GM19239 (cell line): ENCODE measurements around the gene CNOT6.

Experiments
- DNase-seq: peaks from one replicate; pipeline ENCODE4 v3.0.0; 2011; ENCODE audit warnings: low spot score; ENCODE audit not compliant: insufficient read length
- FAIRE-seq: peaks from 2 replicates; lab custom pipeline; 2011; peaks lifted over from hg19 to GRCh38; lab: Jason Lieb, UNC

The CNOT6 gene

GRCh38 chr5:180609817-180610550 lies 115.8 kb downstream of the CNOT6 start:
- FAIRE-seq (no peak), DNase-seq (no peak)

DNA sequence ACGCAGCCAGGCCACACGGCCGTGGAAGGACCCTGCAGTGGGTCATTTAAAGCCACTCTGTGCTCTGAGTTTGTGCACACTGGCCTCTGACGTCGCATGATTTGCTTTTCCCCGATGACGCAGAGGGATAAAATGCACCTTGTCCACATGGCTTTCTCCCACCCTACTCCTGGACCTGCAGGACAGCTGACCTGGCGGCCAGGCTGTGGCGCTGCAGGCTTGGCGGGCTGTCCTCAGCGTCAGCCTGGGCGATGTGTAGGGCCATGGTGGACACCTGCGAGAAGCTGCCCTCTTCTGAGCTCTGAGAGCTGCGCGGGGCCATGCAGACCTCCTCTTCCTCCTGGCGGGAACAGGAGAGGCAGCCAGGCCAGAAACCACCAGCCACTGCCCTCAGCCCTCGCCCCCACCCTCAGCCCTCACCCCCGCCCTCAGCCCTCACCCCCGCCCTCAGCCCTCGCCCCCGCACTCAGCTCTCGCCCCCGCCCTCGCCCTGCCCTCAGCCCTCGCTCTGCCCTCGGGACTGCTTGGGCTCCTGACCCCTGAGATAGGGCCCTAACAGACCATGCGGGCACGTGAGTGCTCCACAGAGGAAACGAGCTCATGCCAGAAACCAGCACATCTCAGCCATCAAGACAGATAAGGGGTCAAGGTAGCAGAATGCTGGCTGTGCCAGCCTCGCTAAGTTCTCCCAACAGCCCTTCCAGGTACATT lies 117.1 kb downstream of the CNOT6 start:
- DNase-seq (no peak), FAIRE-seq (no peak)

- no peak for FAIRE-seq
These were observed 118.5 kb downstream of the CNOT6 start for GRCh38 chr5:180612683-180613082.

GRCh38 chr5:180613188-180613813 lies 119.1 kb downstream of the CNOT6 start:
- DNase-seq, result no peak
- no peak for FAIRE-seq

More at GRCh38 chr5:180612683-180613082, 118.5 kb downstream of the CNOT6 start:
- no peak for DNase-seq

GRCh38 chr5:180613814-180614188 lies 119.6 kb downstream of the CNOT6 start:
- no peak for DNase-seq
- no peak for FAIRE-seq

DNA sequence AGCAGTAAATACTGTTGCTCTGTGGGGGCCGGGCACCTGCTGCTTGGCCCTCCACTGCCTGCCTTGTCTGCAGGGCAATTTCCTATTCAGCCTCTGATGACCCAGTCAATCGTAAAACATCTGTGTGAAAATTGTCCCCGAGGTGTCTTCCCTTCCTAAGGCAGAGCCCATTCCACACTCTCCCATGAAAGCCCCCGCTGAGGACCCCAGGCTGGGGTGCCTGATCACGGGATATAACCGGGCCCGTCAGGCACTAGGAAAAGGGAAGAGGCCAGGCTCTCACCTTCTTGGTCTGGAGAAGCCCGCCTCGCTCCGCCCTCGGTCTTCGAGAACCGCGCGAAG lies 124.3 kb downstream of the CNOT6 start:
- DNase-seq, result no peak
- no peak for FAIRE-seq

GRCh38 chr5:180618829-180619562 lies 124.8 kb downstream of the CNOT6 start:
- no peak for DNase-seq
- FAIRE-seq, result no peak

DNA sequence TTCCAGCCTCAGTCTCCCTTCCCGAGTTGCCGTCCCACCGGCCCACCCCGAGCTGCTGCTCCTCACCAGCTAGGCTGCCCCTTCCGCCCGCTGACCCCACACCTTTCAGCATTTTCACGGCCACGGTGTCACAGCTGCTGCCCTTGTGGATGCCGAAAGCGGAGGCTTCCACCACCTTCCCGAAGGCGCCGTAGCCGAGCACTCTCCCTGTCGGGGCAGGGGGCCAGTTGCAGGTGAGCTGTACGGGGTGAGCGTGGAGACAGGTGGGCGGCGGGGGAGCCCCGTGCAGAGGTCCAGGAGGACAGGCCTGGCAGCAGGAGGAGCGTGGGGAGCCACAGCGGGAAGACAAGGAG lies 125.4 kb downstream of the CNOT6 start:
- FAIRE-seq (no peak), DNase-seq (no peak)

DNA sequence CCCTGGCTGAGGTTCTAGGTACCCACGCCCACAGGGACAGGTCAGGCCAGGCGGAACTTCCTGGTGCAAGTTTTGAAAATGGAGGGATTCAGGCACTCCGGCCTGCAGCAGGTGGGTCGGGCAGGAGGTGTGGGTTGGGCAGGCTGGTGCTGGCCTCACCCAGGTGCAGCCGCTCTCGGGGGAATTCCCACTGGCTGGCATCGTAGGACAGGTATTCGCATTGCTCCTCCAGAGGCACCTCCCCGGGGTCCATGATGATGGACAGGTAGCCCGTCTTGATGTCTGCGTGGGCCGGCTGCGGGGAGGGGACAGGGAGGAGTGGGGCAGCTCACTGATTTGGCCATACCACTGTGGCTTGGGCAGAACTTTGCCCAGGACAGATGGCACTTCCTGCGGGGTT lies 125.8 kb downstream of the CNOT6 start:
- FAIRE-seq (no peak), DNase-seq (no peak)

DNA sequence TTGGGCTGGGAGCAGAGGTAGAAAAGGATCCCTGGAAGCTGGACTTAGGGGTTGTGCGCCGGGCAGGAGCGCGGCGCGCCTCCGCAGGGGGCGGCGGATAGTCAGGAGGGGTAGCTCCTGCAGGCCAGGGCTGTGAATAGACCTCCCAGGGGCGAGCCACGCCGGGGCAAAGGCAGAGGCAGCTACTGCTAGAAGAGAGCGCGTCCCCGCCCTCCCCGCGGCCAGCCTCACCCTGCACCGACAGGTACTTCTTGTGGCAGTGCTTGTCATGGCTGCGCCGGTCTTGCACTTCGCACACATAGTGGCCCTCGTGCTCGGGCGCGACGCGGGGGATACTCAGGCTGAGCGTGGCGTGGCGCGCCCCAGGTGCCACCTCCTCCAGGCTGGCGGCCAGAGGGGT lies 127.1 kb downstream of the CNOT6 start:
- DNase-seq (no peak), FAIRE-seq (no peak)

DNA sequence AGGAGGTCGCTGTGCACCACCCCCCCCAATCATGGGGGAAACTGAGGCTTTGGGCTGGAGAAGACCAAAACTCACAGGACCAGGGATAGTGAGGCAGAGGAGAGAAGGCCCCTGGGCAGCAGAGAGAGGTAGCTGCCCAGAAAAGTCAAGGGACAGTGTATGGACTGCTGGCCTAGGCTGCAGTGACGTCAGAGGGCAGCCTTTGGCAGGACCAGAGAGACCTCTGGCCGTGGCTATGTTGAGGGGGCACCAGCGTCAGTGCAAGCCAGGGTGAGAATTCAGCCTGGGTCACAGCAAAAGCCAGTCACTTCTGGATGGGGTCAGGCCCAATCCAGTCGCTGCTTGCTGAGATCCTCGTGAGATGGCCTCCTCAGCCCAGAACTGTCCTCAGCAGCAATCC lies 128.7 kb downstream of the CNOT6 start:
- FAIRE-seq (no peak), DNase-seq (no peak)

DNA sequence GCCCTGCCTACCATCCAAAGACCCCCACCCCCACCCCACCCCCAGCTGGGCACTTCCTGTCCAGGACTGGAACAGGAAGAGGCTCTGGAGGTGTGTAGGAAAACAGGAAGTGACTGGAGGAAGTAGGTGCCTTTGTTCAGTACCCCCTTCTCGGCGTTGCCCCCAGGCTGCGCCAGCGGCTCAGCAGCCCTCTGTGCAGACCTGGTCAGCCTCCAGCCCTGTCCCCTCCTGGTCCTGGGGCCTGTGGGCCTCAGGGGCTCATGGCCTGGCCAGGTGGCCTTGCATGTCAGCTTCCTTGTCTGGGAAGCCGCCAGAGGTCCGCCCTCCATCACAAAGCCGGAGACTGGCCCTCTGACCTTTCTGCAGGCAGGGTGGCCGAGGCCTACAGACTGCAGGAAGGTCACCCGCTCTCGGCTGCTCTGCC lies 129.2 kb downstream of the CNOT6 start:
- no peak for FAIRE-seq

GRCh38 chr5:180623844-180624243 lies 129.7 kb downstream of the CNOT6 start:
- FAIRE-seq (no peak), DNase-seq (no peak)

More for the DNA sequence above, 129.2 kb downstream of the CNOT6 start:
- DNase-seq, result no peak

DNA sequence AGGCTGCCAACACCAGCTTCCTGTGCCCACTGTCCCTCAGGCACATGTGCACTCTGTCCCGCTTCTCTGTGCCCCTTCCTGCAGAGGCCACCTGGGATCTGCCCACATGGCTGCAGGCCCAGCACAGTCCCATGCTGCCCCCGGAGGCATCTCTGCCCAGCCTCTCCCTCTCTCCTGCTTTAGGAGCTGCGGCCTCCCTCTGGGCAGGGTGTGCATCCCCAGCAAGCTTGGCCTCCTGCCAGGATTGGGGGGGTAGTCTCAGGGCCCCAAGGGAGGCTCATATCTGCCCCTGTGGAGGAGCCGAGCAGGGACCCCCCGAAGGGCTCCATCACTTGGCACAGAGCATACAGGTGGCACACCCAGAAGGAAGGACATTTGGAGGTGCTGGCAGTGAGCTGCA lies 130.4 kb downstream of the CNOT6 start:
- no peak for FAIRE-seq
- DNase-seq, result no peak

DNA sequence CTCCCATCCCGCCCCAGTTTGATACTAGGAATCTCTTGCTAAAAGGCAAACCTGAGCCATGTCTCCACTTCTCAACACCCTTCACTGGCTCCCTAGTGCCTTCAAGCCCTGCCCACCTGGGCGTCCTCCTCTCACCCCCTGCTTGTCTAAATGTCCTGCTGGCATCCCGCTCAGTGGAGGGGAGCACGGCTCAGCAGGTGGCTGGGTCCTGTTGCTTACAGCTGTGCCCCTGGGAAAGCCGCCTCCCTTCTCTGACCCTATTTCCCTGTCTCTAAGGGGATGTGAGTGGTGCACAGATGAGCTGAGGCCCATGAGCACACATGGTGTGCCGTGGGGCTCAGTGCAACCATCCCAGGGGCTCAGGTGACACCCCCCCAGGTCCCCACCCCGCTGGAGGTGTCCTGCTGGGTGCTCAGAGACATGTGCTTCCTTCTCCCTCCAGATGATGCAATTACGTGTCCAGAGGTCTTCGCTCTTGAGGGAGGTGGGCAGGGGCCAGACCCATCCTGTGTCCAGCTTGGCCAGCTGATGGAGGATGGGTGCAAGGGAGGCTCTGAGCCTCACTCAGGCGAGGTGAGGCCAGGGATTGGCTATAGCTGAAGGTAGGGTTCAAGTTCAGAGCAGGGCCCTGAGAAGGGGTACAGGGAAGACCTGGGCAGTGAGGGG lies 131.1 kb downstream of the CNOT6 start:
- FAIRE-seq (no peak), DNase-seq (no peak)

DNA sequence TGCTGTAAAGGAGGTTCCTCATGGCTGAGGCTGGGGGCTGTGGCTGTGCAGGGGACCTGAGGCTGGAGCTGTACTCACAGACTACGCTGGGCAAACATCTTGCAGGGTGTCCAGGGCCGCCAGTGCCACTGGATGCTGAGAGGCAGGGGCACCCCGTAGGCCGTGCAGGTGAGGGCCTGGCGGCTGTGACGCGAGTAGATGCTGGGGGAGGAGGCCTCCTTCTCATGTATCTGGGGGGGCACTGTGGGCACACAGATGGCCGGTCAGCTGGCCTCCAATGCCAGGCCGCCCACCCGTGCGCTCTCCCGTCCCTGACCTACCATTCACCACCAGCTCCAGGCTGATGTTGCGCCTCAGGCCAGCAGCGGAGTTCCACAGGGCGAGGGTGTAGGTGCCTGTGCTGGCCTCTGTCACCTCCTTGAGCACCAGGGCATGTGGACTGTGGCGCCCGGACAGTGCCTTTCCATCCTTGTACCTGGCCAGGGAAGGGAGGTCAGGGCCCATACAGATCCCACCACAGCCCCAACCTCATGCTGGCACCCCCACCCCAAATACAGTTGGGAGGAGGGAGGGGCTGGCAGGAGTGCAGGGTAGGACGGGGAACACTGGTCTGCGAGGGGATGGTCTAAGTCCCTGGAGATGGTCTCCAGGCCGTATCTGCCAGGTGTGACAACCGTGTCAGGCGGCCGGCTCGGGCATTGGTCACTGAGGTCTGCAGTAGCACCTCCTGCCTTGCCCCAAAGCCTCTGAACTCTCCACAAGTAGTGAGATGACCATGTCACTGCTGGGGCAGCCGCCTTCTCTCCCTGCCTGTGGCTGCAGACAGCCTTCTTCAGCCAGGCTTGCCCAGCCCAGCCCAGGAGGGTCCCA lies 131.8 kb downstream of the CNOT6 start:
- FAIRE-seq (no peak), DNase-seq (no peak)

DNA sequence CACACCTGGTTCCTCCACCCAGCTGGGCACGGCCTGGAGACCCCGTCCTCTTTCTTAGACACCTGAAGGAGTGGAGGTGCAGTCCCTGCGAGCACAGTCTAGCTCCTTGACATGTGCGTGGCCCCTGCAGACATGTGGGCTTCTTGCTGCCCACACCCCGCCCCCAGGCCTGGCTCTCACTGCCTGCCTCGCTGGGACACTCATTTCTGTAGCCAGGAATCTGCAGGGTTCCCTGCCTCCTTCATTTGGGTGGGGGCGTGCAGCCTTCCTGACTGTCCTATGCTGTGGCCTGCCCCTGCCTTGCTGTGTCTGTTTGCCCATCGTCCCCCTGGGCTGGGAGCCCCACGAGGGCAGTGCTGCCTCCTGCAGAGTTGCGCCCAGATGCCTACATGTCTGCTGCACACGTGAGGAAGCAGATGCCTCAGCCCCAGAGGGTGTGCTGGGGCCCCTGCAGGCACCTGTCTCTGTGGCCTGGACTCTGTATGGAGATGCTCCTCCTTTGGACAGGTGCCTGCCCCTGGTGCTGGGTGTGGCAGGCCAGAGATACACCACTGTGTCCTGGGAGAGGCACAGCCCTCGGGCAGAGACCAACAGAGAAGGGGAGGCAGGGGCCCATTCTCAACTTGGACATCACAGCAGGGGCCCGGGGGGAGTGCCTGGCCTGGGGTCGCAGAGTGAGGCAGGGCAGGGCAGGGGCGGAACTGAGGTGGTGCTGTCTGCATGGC lies 132.6 kb downstream of the CNOT6 start:
- FAIRE-seq (no peak), DNase-seq (no peak)

DNA sequence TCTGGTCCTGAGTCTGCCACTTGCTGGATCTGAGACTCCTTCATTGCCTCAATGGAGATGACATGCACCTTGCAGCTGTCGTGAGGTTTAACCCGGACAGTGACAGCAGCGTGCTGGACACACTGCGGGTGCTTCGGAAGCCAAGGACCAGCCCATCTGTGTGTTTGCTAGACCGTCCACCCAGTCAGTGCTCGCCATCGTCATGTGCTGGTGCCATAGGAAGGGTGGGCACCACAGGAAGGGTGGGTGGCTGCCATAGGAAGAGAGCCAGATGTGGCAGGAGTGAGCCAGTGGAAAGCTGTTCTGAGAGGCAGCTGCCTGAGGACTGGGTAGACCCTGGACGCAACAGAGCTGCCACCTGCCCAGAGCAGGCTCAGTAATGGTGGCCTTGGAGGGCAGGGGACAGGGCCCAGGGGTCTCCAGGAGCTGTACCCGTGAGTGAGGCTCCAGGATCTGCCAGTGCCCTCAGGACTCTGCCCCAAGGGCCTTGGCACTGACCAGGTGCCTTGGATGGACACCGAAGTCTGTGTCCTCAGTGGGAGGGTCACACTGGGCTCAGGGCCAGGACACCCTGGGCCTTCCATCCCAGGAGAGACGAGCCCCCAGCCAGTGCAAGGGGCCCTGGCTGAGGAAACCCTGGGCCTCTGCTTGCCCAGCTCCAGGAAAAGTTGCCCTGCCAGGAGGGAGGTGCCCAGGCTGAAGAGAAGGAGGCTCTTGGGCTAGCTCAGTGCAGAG lies 133.4 kb downstream of the CNOT6 start:
- no peak for FAIRE-seq
- no peak for DNase-seq
